Astrocyte of the cerebellum (primary cell): ENCODE results near the gene SDSL.

ENCODE experiments used
- DNase-seq: peaks from one replicate; pipeline ENCODE4 v3.0.0-alpha.2; 2011; ENCODE audit warnings: low read depth
- H3K4me3 ChIP-seq: 2 replicates; pipeline ENCODE4 v1.5.1; 2011; ENCODE audit warnings: mild to moderate bottlenecking, low read depth, low read length, moderate library complexity
- in situ Hi-C: cut with HindIII; loops from 2 replicates; pipeline ENCODE4 v1.10.0; 2017; ENCODE audit warnings: low sequenced_read_pairs
- TF ChIP-seq, protein P1 (sequence below): IDR thresholded peaks from 2 replicates; pipeline ENCODE4 v1.5.1; 2012; ENCODE audit warnings: low read length, low read depth, moderate library complexity, mild to moderate bottlenecking; ENCODE audit errors: missing control alignments

The SDSL gene

DNA sequence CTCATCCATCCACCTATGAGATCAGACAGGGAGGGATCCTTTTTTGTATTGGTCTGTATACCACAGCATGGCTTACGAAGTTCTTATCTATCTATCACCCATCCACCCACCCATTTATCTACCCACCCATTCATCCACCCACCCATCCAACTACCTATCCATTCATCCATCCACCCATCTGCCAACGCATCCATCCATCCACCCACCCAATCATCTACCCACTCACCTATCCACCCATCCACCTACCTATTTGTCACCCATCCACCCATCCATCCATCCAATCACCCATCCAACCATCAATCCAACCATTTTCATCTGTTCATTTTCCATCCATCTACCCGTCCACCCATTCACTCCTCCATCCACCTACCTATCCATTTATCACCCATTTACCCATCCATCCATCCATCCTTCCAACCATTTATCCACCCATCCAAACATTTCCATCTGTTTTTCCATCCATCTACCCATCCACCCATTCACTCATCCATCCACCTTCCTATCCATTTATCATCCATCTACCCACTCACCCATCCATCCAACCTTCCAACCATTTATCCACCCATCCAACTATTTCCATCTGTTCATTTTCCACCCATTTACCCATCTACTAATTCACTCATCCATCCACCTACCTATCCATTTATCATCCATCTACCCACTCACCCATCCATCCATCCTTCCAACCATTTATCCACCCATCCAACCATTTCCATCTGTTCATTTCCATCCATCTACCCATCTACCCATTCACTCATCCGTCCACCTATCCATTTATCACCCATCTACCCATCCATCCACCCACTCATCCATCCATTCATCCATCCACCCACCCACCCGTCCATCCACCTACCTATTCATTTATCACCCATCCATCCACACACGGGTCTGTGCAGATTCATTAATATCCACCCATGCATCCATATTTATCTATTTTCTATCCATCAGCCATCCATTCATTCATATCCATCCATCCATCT is 31.8 kb upstream of the SDSL start:
- in situ Hi-C loops: no loop called here
- no peak for DNase-seq
- no peak overlapping the region for H3K4me3 ChIP-seq
- TF ChIP-seq, protein P1, sequence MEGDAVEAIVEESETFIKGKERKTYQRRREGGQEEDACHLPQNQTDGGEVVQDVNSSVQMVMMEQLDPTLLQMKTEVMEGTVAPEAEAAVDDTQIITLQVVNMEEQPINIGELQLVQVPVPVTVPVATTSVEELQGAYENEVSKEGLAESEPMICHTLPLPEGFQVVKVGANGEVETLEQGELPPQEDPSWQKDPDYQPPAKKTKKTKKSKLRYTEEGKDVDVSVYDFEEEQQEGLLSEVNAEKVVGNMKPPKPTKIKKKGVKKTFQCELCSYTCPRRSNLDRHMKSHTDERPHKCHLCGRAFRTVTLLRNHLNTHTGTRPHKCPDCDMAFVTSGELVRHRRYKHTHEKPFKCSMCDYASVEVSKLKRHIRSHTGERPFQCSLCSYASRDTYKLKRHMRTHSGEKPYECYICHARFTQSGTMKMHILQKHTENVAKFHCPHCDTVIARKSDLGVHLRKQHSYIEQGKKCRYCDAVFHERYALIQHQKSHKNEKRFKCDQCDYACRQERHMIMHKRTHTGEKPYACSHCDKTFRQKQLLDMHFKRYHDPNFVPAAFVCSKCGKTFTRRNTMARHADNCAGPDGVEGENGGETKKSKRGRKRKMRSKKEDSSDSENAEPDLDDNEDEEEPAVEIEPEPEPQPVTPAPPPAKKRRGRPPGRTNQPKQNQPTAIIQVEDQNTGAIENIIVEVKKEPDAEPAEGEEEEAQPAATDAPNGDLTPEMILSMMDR: no peak

DNA sequence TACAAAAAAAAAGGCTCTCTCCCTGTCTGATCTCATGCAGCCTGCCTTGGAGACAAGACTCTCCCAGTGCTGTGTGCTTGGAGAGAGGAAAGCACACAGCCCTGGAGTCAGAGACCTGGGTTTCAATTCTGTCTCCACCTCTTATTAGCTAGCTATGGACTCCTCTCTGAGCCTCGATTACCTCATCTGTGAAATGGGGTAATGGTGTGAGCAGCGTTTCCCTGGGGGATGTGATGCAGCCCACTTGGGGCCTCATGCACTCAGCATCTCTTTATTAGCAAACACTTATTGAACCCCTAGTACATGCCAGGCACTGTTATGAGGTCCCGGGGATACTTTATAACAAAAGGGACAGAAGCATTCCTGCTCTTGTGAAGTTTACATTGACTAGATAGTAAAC is 31.0 kb upstream of the SDSL start:
- in situ Hi-C loops: no loop called here

DNA sequence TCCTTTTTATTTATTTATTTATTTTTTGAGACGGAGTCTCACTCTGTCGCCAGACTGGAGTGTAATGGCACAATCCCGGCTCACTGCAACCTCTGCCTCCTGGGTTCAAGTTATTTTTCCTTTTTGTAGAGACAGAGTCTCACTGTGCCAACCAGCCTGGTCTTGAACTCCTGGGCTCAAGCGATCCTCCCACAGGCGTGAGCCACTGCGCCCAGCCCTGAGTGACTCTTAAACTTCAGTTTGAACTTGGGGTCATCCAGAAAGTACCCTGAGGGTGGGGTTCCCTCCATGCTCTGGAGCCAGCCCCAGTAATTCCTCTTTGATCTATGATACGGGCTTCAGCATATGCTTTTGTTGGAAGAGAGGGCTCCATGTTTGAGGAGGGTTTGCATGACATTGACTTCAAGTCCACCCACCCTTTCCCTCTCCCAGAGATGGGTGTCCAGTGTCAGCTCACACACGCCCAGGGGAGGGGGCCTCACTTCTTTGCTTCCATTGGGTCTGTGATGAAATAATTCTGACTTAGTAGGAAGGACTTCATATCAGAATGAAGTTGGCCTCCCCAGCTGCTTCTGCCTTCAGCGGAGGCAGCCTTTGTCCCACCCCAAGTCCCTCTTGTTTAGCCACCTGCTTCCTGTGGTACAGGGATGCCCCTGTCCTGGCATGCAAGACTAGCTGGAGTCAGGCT is 30.4 kb upstream of the SDSL start:
- no peak overlapping the region for H3K4me3 ChIP-seq
- no peak for DNase-seq
- in situ Hi-C loops: no loop called here
- TF ChIP-seq, protein P1: no peak

More for the DNA sequence above, 31.0 kb upstream of the SDSL start:
- DNase-seq: no peak
- H3K4me3 ChIP-seq: no peak overlapping the region
- TF ChIP-seq, protein P1: no peak

DNA sequence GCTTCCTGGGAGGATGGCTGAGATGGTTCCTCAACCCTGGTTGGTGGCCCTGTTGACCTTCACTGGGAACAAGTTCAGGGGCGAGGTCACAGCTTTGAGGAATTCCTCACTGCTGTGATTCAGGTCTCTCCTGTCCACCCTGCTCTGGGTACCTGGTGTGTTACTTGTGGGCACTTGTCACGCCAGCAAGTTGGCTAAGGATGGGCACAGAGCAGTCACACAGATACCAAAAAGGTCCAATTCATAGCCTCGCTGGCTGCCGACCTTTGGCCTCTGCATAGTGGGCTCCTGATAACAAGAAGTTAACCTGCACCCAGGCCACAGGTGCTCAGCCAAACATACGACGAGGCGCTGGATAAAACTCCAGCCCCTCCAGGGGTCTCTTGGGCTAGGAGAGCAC is 29.7 kb upstream of the SDSL start:
- TF ChIP-seq, protein P1: no peak
- DNase-seq: no peak
- in situ Hi-C loops: no loop called here
- no peak overlapping the region for H3K4me3 ChIP-seq

DNA sequence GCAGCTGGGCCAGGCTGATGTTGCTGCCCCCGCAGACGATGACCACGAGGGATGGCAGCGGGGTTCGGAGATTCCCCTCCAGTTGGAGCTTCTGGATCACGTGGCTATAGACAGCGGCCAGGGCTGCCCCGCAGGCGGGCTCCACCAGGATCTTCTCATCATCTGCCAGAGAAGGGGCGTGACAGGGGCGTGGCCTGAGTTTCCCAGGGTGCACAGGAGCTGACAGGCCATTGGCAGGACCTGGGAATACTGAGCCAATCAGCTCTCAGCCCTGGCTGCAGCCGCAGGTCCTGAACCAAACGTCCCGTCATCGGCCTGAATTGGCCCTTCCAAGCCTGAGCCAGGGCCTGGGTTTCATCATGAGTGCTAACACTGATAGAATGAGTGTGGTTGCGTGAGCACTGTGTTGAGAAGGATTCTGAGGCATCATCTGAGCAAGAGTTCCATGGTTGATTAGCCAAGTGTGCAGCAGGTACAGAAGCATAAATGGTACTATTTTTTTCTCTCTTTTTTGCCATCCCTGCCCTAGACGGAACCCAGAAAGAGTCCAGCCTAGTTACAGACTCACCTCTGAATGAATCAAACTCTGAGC is 29.1 kb upstream of the SDSL start:
- in situ Hi-C loops: no loop called here
- H3K4me3 ChIP-seq: no peak overlapping the region
- no peak for DNase-seq
- TF ChIP-seq, protein P1: no peak

DNA sequence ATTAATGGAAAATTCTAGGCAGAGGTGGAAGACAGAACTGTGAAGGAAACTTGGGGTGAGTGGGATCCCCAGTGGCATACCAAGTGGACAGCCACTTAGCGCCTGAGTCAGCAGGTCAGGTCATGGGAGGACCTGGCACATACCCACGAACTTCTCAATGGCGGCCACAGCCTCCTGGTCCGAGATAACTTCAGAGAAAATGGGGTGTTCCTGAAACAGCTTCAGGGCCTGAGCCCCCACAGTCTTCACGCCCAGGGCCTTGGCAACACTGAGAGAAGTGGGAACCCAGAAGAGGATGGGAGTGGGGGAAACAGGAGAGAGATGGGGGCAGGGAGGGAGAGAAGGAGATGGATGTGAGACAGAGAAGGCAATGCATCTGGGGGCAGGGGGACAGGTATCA is 28.4 kb upstream of the SDSL start:
- TF ChIP-seq, protein P1: no peak
- in situ Hi-C loops: no loop called here
- DNase-seq: no peak
- no peak overlapping the region for H3K4me3 ChIP-seq
